GM23338 (cell line): ENCODE results near the gene GLE1. TPM values are rescaled to one million over a fixed set of nuclear protein-coding genes. Genes with fewer than 3 reads are reported as not detected.

Source experiments
- ATAC-seq: fragments of 200-7000 bp; cut with Tn5 transposase; 3 replicates; pipeline ENCODE4 v1.9.1; 2020
- DNase-seq: peaks from one replicate; pipeline ENCODE4 v3.0.0-alpha.2; 2015; ENCODE audit warnings: low spot score
- H2AFZ ChIP-seq: fragments of 200-600 bp; sonication (generic); 2 replicates; pipeline ENCODE4 v1.8.0; 2016; ENCODE audit warnings: antibody characterized with exemption, mild to moderate bottlenecking, moderate library complexity
- H3F3A ChIP-seq: fragments of 200-600 bp; sonication (generic); replicated peaks from 2 replicates; pipeline ENCODE4 v1.8.0; 2017; ENCODE audit warnings: antibody characterized with exemption, mixed run types, low read depth
- H3K27ac ChIP-seq: fragments of 200-600 bp; sonication (generic); 2 replicates; pipeline ENCODE4 v1.6.1; 2016; ENCODE audit warnings: low read depth
- H3K27me3 ChIP-seq: fragments of 200-600 bp; sonication (generic); 2 replicates; pipeline ENCODE4 v1.8.0; 2016; ENCODE audit warnings: mild to moderate bottlenecking, mixed run types, moderate library complexity; ENCODE audit not compliant: insufficient read depth
- H3K36me3 ChIP-seq: fragments of 200-600 bp; sonication (generic); 2 replicates; pipeline ENCODE4 v1.8.0; 2016; ENCODE audit warnings: mild to moderate bottlenecking; ENCODE audit not compliant: insufficient read depth
- H3K4me1 ChIP-seq: fragments of 200-600 bp; sonication (generic); 2 replicates; pipeline ENCODE4 v1.8.0; 2016; ENCODE audit warnings: mild to moderate bottlenecking, moderate library complexity; ENCODE audit not compliant: insufficient read depth
- H3K4me2 ChIP-seq: fragments of 200-600 bp; sonication (generic); 2 replicates; pipeline ENCODE4 v1.7.1; 2017; ENCODE audit warnings: mixed run types
- H3K4me3 ChIP-seq: fragments of 200-600 bp; sonication (generic); 2 replicates; pipeline ENCODE4 v1.6.1; 2016; ENCODE audit warnings: mixed run types
- H3K79me2 ChIP-seq: fragments of 200-600 bp; sonication (generic); replicated peaks from 2 replicates; pipeline ENCODE4 v1.8.0; 2017; ENCODE audit warnings: mild to moderate bottlenecking; ENCODE audit not compliant: insufficient read depth
- H3K9me2 ChIP-seq: fragments of 200-600 bp; sonication (generic); 2 replicates; pipeline ENCODE4 v1.8.0; 2017; ENCODE audit not compliant: insufficient read depth
- H4K20me1 ChIP-seq: fragments of 200-600 bp; sonication (generic); replicated peaks from 2 replicates; pipeline ENCODE4 v1.8.0; 2017; ENCODE audit warnings: mild to moderate bottlenecking; ENCODE audit not compliant: insufficient read depth
- H3K27ac Mint-ChIP-seq: 2 replicates; pipeline ENCODE4 v1.8.0; 2020; ENCODE audit warnings: inconsistent platforms, mild to moderate bottlenecking, moderate library complexity, mixed read lengths
- H3K27me3 Mint-ChIP-seq: 3 replicates; pipeline ENCODE4 v1.8.0; 2022; ENCODE audit warnings: low read depth, mild to moderate bottlenecking, moderate library complexity, mixed read lengths, inconsistent platforms; ENCODE audit not compliant: insufficient read depth, poor library complexity
- H3K36me3 Mint-ChIP-seq: 3 replicates; pipeline ENCODE4 v1.8.0; 2021; ENCODE audit warnings: low read depth, mild to moderate bottlenecking, inconsistent platforms, moderate library complexity, mixed read lengths
- H3K4me1 Mint-ChIP-seq: 3 replicates; pipeline ENCODE4 v1.8.0; 2020; ENCODE audit warnings: mild to moderate bottlenecking, inconsistent platforms, mixed read lengths
- H3K4me3 Mint-ChIP-seq: 3 replicates; pipeline ENCODE4 v1.8.0; 2021; ENCODE audit warnings: moderate library complexity, mild to moderate bottlenecking, inconsistent platforms, mixed read lengths
- H3K9me3 Mint-ChIP-seq: 3 replicates; pipeline ENCODE4 v1.8.0; 2020; ENCODE audit warnings: moderate library complexity, mild to moderate bottlenecking, inconsistent platforms, mixed read lengths
- CREB1 ChIP-seq: fragments of 250-450 bp; sonication (Bioruptor Pico); IDR thresholded peaks from 2 replicates; pipeline ENCODE4 v1.5.0; 2020; ENCODE audit warnings: low read depth, mild to moderate bottlenecking, moderate library complexity
- CTCF ChIP-seq, 2 experiments: fragments of 200-600 bp in 1 of 2; sonication (generic) in 1 of 2; conservative IDR thresholded peaks; 2 replicates each; pipeline versions ENCODE4 v1.5.1 to v1.6.1; 2016 to 2017; ENCODE audit warnings: antibody characterized with exemption in 2 of 2, low read depth in 2 of 2, mild to moderate bottlenecking in 2 of 2, moderate library complexity in 1 of 2
- ETS1 ChIP-seq: IDR thresholded peaks from 2 replicates; pipeline ENCODE4 v1.6.1; 2016; ENCODE audit warnings: antibody characterized with exemption
- EZH2 ChIP-seq: fragments of 200-600 bp; sonication (generic); IDR thresholded peaks from one replicate; pipeline ENCODE4 v1.8.0; 2017; ENCODE audit warnings: antibody characterized with exemption, mild to moderate bottlenecking, low read depth; ENCODE audit not compliant: unreplicated experiment
- EZH2phosphoT487 ChIP-seq: fragments of 200-600 bp; sonication (generic); IDR thresholded peaks from one replicate; pipeline ENCODE4 v1.8.1; 2018; ENCODE audit warnings: antibody characterized with exemption; ENCODE audit not compliant: unreplicated experiment
- JUNB ChIP-seq: IDR thresholded peaks from one replicate; pipeline ENCODE4 v1.6.1; 2016; ENCODE audit warnings: antibody characterized with exemption; ENCODE audit not compliant: unreplicated experiment
- NANOG ChIP-seq: IDR thresholded peaks from 2 replicates; pipeline ENCODE4 v1.6.1; 2016; ENCODE audit warnings: antibody characterized with exemption, borderline replicate concordance
- POLR2AphosphoS5 ChIP-seq: IDR thresholded peaks from 2 replicates; pipeline ENCODE4 v1.6.1; 2016; ENCODE audit warnings: antibody characterized with exemption, low read depth
- REST ChIP-seq: IDR thresholded peaks from one replicate; pipeline ENCODE4 v1.6.1; 2018; ENCODE audit warnings: antibody characterized with exemption; ENCODE audit not compliant: unreplicated experiment
- STAT1 ChIP-seq: IDR thresholded peaks from one replicate; pipeline ENCODE4 v1.6.1; 2016; ENCODE audit warnings: antibody characterized with exemption; ENCODE audit not compliant: unreplicated experiment
- ZNF114 ChIP-seq: fragments of 250-450 bp; sonication (Bioruptor Pico); IDR thresholded peaks from 2 replicates; pipeline ENCODE4 v1.5.0; 2020; ENCODE audit warnings: mild to moderate bottlenecking, moderate library complexity
- ZNF331 ChIP-seq: fragments of 250-450 bp; sonication (Bioruptor Pico); IDR thresholded peaks from 2 replicates; pipeline ENCODE4 v1.5.0; 2020; ENCODE audit warnings: low read depth, mild to moderate bottlenecking, moderate library complexity
- ZNF462 ChIP-seq: fragments of 250-450 bp; sonication (Bioruptor Pico); IDR thresholded peaks from 2 replicates; pipeline ENCODE4 v1.5.0; 2020; ENCODE audit warnings: mild to moderate bottlenecking, moderate library complexity
- polyA plus RNA-seq: library from polyadenylated mRNA; unstranded; fragments of >200 nt; fragmentation: Nextera tagmentation; extraction: Ambion mirVana; gene quantifications from 2 replicates; pipeline ENCODE4 v1.2.1, GENCODE V29; 2016
- total RNA-seq: library from RNA; depleted of rRNA; stranded (reverse); fragments of >200 nt; shearing (Covaris generic); gene quantifications from 2 replicates; pipeline ENCODE4 v1.2.3, GENCODE V29; 2014

Gene GLE1
- total and polyA plus RNA-seq, 2 experiments from 2014 or later: 7.4 to 22.1 TPM

GRCh38 chr9:128493424-128493823, 11.1 kb upstream of the GLE1 start:
- Mint-ChIP-seq H3K27ac (no peak overlapping the region), H3K9me3 (no peaks in the 10 kb centered on the region), H3K4me3 (no peak overlapping the region), H3K27me3 (peaks cover 4% of the 10 kb centered on the region), H3K4me1 (no peaks in the 10 kb centered on the region; the same call in 2 of the 3 replicates), H3K36me3 (peaks cover 10% of the 10 kb centered on the region)
- H4K20me1 ChIP-seq: no peaks in the 10 kb centered on the region; the same call in 1 of the 2 replicates
- no peak overlapping the region for H3K4me3 ChIP-seq
- no peaks in the 10 kb centered on the region for H3K27me3 ChIP-seq
- peaks cover 6% of the 10 kb centered on the region; the same call in 1 of the 2 replicates for H3K36me3 ChIP-seq
- no peaks in the 10 kb centered on the region for H3K4me1 ChIP-seq
- TF ChIP-seq STAT1 (no peak), REST (no peak), ZNF462 (CRISPR knock-in tag) (no peak), EZH2 (no peak), CTCF (conservative IDR thresholded peaks at IDR 0.05; ENCODE audit: low read depth in 2 of 2) (no peak), NANOG (no peak), EZH2phosphoT487 (no peak), POLR2AphosphoS5 (no peak), JUNB (no peak), ZNF331 (CRISPR knock-in tag) (no peak), CREB1 (CRISPR knock-in tag) (no peak), ETS1 (no peak), ZNF114 (CRISPR knock-in tag) (no peak)
- H3K4me2 ChIP-seq: no peak overlapping the region
- no peaks in the 10 kb centered on the region for H3K79me2 ChIP-seq
- no peak overlapping the region for H3K27ac ChIP-seq
- no peak overlapping the region for H2AFZ ChIP-seq
- H3K9me2 ChIP-seq: no peaks in the 10 kb centered on the region
- H3F3A ChIP-seq: 0 out of 2 replicates have a peak, but pooled peaks cover 2% of the 10 kb centered on the region
- no peak for ATAC-seq
- no peak for DNase-seq
